Activated gamma-delta T cell treated with anti-CD3 and anti-CD28 coated beads, Interleukin-2, amount 50 U/mL, for 16 hours (primary cell): ENCODE measurements around the gene GSTT4.
"Not testable (repeated sequence)": the region's sequence is repeated elsewhere in the genome, so short reads cannot be mapped to it uniquely, and the experiment has no call there.

Experiments
- DNase-seq: peaks from one replicate; pipeline ENCODE4 v3.0.0-alpha.2; 2020; ENCODE audit warnings: low read depth

The GSTT4 gene

GRCh38 chr22:24005201-24005600 is at the start of gene GSTT4:
Gene GSTT4, minus strand, starts transcription at chr22:24005453. Its CDS starts 97 bp downstream, at chr22:24005356.
- no peak for DNase-seq

- no peak for DNase-seq
Observed at GRCh38 chr22:24054356-24054755, 49.1 kb upstream of the GSTT4 start.

- DNase-seq, result no peak
Observed at GRCh38 chr22:24053481-24054226, 48.4 kb upstream of the GSTT4 start.

- DNase-seq, result no peak
Observed at GRCh38 chr22:24051568-24051967, 46.3 kb upstream of the GSTT4 start.

GRCh38 chr22:24051028-24051427 is 45.8 kb upstream of the GSTT4 start:
- DNase-seq, result no peak

GRCh38 chr22:24049978-24050377 is 44.7 kb upstream of the GSTT4 start:
- no peak for DNase-seq

GRCh38 chr22:24049211-24049610 is 44.0 kb upstream of the GSTT4 start:
- no peak for DNase-seq

GRCh38 chr22:24046024-24046423 is 40.8 kb upstream of the GSTT4 start:
- no peak for DNase-seq

GRCh38 chr22:24043958-24044357 is 38.7 kb upstream of the GSTT4 start:
- no peak for DNase-seq

- DNase-seq, result not testable (repeated sequence)
Observed at GRCh38 chr22:24043465-24043864, 38.2 kb upstream of the GSTT4 start.

GRCh38 chr22:24040946-24041345 is 35.7 kb upstream of the GSTT4 start:
- DNase-seq, result no peak

- DNase-seq, result no peak
Observed at GRCh38 chr22:24039046-24039445, 33.8 kb upstream of the GSTT4 start.

GRCh38 chr22:24037851-24038765 is 32.9 kb upstream of the GSTT4 start:
- DNase-seq, result no peak

- no peak for DNase-seq
Observed at GRCh38 chr22:24035296-24035695, 30.0 kb upstream of the GSTT4 start.

- no peak for DNase-seq
Observed at GRCh38 chr22:24033731-24034130, 28.5 kb upstream of the GSTT4 start.

- DNase-seq, result no peak
Observed at GRCh38 chr22:24030186-24030702, 25.0 kb upstream of the GSTT4 start.

GRCh38 chr22:24029304-24029703 is 24.1 kb upstream of the GSTT4 start:
- DNase-seq, result no peak

- no peak for DNase-seq
Observed at GRCh38 chr22:24028533-24028932, 23.3 kb upstream of the GSTT4 start.

GRCh38 chr22:24027991-24028390 is 22.7 kb upstream of the GSTT4 start:
- no peak for DNase-seq

GRCh38 chr22:24027389-24027975 is 22.2 kb upstream of the GSTT4 start:
- no peak for DNase-seq

- no peak for DNase-seq
Observed at GRCh38 chr22:24026733-24027132, 21.5 kb upstream of the GSTT4 start.

GRCh38 chr22:24026056-24026455 is 20.8 kb upstream of the GSTT4 start:
- DNase-seq, result no peak

- no peak for DNase-seq
Observed at GRCh38 chr22:24025475-24025874, 20.2 kb upstream of the GSTT4 start.
